ENCODE data around the gene KLHL9.

GRCh38 chr9:21287280-21287679 lies 47.9 kb downstream of the KLHL9 start:
- TF ChIP-seq ZNF274 (IDR thresholded peaks at IDR 0.05; ENCODE audit: low read depth, low read length) (no peak), YY1 (IDR thresholded peaks at IDR 0.05; ENCODE audit: insufficient read depth, insufficient read length) (no peak), SUZ12 (IDR thresholded peaks at IDR 0.05; ENCODE audit: extremely low read depth, insufficient read depth, insufficient read length) (no peak)

Measured in NT2/D1 (cell line).